Activated CD8-positive, alpha-beta memory T cell treated with anti-CD3 and anti-CD28 coated beads for 1 hour (primary cell): ENCODE results near the gene CCDC117.

Experiments used
- DNase-seq, 2 donors: peaks; one replicate each; pipeline ENCODE4 v3.0.0-alpha.2; 2020; ENCODE audit warnings: low read depth in 1 of 2; ENCODE audit errors: extremely low read depth in 1 of 2

Gene CCDC117

GRCh38 chr22:28769394-28770085 lies 3.0 kb upstream of the CCDC117 start:
- no peak for DNase-seq

GRCh38 chr22:28771195-28771791 lies 1.2 kb upstream of the CCDC117 start:
- DNase-seq: no peak

- no peak for DNase-seq
Observed at GRCh38 chr22:28773461-28773867, 969 bp downstream of the CCDC117 start.

- no peak for DNase-seq
Observed at GRCh38 chr22:28774378-28774777, 1.9 kb downstream of the CCDC117 start.

- no peak for DNase-seq
Observed at GRCh38 chr22:28779833-28780232, 7.3 kb downstream of the CCDC117 start.

GRCh38 chr22:28780296-28780695 lies 7.8 kb downstream of the CCDC117 start:
- no peak for DNase-seq

- DNase-seq: no peak
Observed at GRCh38 chr22:28783786-28784671, 11.5 kb downstream of the CCDC117 start.

- DNase-seq: no peak
Observed at GRCh38 chr22:28788601-28789000, 16.1 kb downstream of the CCDC117 start.

GRCh38 chr22:28791124-28791523 lies 18.6 kb downstream of the CCDC117 start:
- DNase-seq: no peak

- DNase-seq: no peak
Observed at GRCh38 chr22:28791841-28792490, 19.5 kb downstream of the CCDC117 start.

GRCh38 chr22:28792491-28793383 lies 20.2 kb downstream of the CCDC117 start:
- DNase-seq: no peak

- DNase-seq: no peak
Observed at GRCh38 chr22:28793976-28794584, 21.6 kb downstream of the CCDC117 start.

- DNase-seq: no peak
Observed at GRCh38 chr22:28795071-28795693, 22.7 kb downstream of the CCDC117 start.

- no peak for DNase-seq
Observed at GRCh38 chr22:28795932-28796856, 23.7 kb downstream of the CCDC117 start.

- no peak for DNase-seq
Observed at GRCh38 chr22:28798810-28799605, 26.5 kb downstream of the CCDC117 start.

- peak in 1 of 2 donors; percentile 21 for DNase-seq
Observed at GRCh38 chr22:28799606-28800307, 27.3 kb downstream of the CCDC117 start.
